ENCODE results near the gene FOCAD.

- TF ChIP-seq POLR2AphosphoS5 (IDR thresholded peaks at IDR 0.05; ENCODE audit: low read depth, low read length) (no peak), POLR2A (IDR thresholded peaks at IDR 0.05; ENCODE audit: low read depth, low read length) (no peak), SPI1 (IDR thresholded peaks at IDR 0.05; ENCODE audit: low read depth, low read length) (0 out of 2 replicates have a peak, but pooled peaks have one; percentile 10)
These were observed 311.6 kb downstream of the FOCAD start for GRCh38 chr9:20995616-20996015.

Data from GM12891 (cell line).